GM12875 (cell line): ENCODE results near the gene NFIA.

Source experiments
- H3K4me3 ChIP-seq: one replicate; pipeline ENCODE4 v1.5.1; 2011; ENCODE audit warnings: low read depth, low read length, control low read depth
- TF ChIP-seq, protein P1 (sequence below): IDR thresholded peaks from 2 replicates; pipeline ENCODE4 v1.5.1; 2011; ENCODE audit warnings: low read depth, mild to moderate bottlenecking, control low read depth, inconsistent platforms, low read length, moderate library complexity, borderline replicate concordance; ENCODE audit not compliant: insufficient read depth

The NFIA gene

DNA sequence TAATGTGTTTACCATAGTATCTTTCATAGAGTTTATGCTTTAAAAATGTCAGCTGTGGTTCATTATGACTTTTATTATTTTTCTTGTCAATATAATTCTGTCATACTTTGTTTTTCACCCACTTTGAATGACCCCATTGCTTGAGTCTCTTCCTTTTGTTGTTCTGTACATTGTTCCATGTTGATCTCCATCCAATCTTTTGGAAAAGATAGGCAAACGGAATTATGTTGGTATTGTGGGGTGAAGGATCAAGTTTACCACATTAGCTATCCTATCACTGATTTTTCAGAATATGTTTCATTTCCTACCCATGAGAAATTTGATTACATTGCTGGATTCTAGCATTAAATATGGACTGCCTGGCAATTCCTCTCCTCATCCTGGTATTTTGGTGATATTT is 196.6 kb downstream of the NFIA start:
- no peak overlapping the region for H3K4me3 ChIP-seq
- TF ChIP-seq, protein P1, sequence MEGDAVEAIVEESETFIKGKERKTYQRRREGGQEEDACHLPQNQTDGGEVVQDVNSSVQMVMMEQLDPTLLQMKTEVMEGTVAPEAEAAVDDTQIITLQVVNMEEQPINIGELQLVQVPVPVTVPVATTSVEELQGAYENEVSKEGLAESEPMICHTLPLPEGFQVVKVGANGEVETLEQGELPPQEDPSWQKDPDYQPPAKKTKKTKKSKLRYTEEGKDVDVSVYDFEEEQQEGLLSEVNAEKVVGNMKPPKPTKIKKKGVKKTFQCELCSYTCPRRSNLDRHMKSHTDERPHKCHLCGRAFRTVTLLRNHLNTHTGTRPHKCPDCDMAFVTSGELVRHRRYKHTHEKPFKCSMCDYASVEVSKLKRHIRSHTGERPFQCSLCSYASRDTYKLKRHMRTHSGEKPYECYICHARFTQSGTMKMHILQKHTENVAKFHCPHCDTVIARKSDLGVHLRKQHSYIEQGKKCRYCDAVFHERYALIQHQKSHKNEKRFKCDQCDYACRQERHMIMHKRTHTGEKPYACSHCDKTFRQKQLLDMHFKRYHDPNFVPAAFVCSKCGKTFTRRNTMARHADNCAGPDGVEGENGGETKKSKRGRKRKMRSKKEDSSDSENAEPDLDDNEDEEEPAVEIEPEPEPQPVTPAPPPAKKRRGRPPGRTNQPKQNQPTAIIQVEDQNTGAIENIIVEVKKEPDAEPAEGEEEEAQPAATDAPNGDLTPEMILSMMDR: no peak

DNA sequence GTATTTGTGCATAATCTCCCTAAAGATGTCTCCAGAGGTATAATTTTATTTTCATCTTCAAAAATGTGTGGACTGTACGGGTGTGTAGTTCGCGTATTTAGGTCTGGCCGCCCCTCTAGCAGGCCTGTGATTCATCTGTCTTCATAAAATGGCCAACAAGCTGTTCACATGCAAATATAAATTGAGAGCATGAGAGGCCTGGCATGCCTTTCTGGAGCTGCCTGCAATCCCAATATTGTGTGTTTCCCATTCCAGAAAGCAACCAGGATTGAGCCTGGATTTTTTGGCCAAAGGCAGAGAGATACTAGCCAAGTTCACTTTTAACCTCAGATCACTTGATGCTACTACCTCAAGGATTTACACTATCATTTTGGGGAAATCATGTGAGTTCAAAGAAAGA is 197.2 kb downstream of the NFIA start:
- H3K4me3 ChIP-seq: no peak overlapping the region
- TF ChIP-seq, protein P1: no peak

GRCh38 chr1:61280452-61280851 is 198.1 kb downstream of the NFIA start:
- TF ChIP-seq, protein P1: no peak

GRCh38 chr1:61282387-61282786 is 200.0 kb downstream of the NFIA start:
- TF ChIP-seq, protein P1: no peak
- no peak overlapping the region for H3K4me3 ChIP-seq

More at GRCh38 chr1:61280452-61280851, 198.1 kb downstream of the NFIA start:
- no peak overlapping the region for H3K4me3 ChIP-seq

GRCh38 chr1:61284248-61284854 is 202.0 kb downstream of the NFIA start:
- TF ChIP-seq, protein P1: no peak
- no peak overlapping the region for H3K4me3 ChIP-seq

DNA sequence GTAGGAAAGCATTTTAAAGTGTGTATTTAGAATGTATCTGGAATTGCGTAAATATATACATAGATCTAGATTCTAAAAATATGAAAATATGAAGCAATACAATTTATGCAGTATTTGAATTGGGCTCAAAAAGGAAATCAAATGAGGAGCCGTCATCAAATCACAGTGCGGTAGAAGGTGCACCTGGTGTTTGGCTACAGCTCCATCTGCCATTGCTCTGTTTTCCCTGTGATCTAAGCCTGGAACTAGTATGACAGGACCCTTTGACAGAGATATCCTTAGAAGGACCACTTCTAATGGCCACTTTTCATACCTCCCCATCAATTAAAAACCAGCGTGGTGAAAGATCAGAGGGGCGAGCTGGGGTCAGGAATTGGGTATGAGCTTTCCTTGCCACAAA is 202.6 kb downstream of the NFIA start:
- no peak overlapping the region for H3K4me3 ChIP-seq
- TF ChIP-seq, protein P1: no peak

GRCh38 chr1:61285371-61285885 is 203.1 kb downstream of the NFIA start:
- H3K4me3 ChIP-seq: no peak overlapping the region
- TF ChIP-seq, protein P1: no peak
